HG03457 (cell line): ENCODE measurements around the gene SCD.
"Not testable (repeated sequence)": the region's sequence is repeated elsewhere in the genome, so short reads cannot be mapped to it uniquely, and the experiment has no call there.

Source experiments
- ATAC-seq: cut with Tn5 transposase; IDR thresholded peaks from one replicate; pipeline ENCODE4 v1.9.1; 2021; ENCODE audit warnings: moderate number of reproducible peaks; ENCODE audit not compliant: unreplicated experiment

The SCD gene

DNA sequence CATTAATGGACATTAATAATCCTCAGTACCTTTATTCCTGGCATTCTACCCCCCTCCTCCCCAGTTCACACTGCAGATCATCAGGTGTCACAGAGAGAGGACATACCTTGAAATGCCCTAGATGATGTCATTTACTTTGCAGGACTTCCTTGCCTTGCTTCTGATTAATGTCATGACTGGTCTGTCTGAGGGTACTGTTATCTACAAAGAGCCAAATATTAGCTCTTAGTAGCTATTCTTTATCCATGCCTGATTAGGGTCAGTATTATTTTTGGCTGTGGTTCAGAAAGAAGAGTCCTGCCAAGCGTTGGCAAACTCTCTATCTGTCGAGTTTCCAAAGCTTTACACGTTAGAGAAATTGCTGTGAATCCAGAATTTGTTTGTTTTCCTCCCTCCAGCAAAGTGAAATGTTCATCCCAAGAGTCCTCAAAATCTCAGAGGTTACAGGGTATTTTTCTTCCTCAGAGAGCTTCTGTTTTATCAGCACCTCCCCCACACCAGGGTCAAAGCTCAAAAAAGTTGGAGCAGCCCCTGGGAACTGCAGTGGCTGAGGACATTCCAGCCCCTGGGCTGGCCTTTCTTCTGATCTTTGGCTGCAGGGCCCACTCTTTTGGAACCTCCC, 12.6 kb downstream of the SCD start:
- no peak for ATAC-seq

GRCh38 chr10:100360234-100360633, 13.2 kb downstream of the SCD start:
- no peak for ATAC-seq

DNA sequence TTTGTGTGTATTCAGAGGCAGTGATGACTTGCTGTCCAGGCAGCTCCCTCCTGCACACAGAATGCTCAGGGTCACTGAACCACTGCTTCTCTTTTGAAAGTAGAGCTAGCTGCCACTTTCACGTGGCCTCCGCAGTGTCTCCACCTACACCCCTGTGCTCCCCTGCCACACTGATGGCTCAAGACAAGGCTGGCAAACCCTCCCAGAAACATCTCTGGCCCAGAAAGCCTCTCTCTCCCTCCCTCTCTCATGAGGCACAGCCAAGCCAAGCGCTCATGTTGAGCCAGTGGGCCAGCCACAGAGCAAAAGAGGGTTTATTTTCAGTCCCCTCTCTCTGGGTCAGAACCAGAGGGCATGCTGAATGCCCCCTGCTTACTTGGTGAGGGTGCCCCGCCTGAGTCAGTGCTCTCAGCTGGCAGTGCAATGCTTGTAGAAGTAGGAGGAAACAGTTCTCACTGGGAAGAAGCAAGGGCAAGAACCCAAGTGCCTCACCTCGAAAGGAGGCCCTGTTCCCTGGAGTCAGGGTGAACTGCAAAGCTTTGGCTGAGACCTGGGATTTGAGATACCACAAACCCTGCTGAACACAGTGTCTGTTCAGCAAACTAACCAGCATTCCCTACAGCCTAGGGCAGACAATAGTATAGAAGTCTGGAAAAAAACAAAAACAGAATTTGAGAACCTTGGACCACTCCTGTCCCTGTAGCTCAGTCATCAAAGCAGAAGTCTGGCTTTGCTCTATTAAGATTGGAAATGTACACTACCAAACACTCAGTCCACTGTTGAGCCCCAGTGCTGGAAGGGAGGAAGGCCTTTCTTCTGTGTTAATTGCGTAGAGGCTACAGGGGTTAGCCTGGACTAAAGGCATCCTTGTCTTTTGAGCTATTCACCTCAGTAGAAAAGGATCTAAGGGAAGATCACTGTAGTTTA, 15.8 kb downstream of the SCD start:
- ATAC-seq: no peak

- no peak for ATAC-seq
Measured at GRCh38 chr10:100364175-100364574, 17.1 kb downstream of the SCD start.

DNA sequence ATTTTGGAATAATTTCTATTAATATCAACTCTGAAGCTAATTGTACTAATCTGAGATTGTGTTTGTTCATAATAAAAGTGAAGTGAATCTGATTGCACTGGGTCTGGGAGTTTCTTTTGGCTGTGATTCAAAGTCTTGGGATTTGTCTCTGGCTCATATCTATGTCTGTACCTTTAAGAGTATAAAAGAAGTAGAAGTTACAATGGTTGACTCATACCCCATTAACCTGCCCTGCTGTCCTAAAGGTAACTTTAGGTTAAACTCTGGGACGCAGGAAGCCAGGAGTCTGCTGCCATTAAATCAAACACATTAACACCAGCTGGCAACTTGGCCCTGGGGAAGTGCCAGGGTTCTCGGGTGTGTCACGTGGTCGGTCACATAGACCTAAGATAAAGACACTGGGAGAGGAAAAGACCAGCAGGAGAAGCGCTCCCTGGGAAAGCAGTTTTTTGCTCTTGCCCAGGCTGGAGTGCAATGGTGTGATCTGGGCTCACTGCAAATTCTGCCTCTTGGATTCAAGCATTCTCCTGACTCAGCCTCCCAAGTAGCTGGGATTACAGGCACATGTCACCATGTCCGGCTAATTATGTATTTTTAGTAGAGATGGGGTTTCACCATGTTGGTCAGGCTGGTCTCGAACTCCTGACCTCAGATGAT, 17.8 kb downstream of the SCD start:
- ATAC-seq: no peak

GRCh38 chr10:100368721-100369120, 21.7 kb downstream of the SCD start:
- no peak for ATAC-seq

GRCh38 chr10:100370714-100371481, 23.9 kb downstream of the SCD start:
- ATAC-seq: no peak

DNA sequence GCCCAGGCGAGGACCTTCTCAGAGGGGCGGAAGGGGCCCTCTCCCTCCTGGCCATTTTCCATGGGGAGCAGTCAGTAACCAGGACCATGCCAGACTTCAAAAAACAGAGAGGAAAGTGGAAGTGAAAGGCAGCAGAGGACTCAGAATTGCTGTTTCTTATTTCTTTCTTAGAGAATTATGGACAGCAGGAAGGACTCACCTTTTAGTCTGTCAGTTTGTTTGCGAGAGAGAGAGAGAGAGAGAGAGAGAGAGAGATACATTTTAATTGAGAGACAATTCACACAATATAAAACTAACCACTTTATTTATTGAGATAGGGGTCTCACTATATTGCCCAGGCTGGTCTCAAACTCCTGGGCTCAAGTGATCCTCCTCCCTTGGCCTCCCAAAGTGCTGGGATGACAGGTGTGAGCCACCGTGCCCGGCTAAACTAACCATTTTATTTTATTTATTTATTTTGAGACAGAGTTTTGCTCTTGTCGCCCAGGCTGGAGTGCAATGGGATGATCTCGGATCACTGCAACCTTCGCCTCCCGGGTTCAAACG, 24.5 kb downstream of the SCD start:
- no peak for ATAC-seq

- no peak for ATAC-seq
Measured at GRCh38 chr10:100372415-100373297, 25.6 kb downstream of the SCD start.

DNA sequence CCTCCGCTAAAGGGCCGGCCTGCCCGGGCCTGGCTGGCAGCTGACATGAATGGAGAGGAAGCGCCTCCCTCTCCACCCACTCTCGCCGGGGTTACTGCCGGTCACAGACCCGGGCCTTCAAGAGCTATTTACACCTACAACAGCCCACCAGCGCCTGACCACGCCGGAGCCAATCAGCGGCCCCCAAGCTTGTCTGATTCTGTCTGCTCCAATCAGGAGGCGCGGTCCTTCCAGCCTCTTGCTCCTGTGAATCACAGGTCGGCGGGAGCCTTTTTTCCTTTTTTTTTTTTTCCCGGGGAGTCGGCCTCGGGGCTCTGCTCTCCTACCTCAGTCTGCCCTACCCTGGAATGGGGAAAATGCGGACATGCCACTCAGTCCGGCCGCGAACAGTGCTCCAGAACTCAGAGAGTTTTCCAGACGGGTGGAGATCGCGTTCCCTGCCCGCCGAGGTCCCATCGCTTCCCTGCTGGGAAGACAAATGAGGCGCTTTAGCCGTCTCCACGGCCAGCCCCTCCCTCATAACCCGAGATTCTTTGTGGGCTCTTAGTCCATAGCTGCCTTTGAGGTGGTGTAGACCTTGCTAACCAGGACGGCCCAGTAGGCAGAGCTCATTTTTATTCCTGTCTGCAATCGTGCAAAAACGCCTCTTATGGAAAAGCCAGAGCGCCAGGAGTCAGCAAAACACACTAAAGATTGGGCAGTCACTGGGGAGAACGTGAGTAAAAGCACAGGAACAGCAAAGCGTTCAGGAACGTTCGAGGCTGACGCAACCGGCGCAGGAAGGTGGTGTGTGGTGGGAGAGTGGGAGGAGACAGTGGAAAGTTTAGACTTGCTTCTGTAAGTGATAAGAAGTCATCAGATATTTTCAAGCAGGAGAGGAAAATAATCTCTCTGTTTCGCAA, 26.5 kb downstream of the SCD start:
- ATAC-seq: peak; percentile 84

GRCh38 chr10:100374200-100374655, 27.2 kb downstream of the SCD start:
- no peak for ATAC-seq

DNA sequence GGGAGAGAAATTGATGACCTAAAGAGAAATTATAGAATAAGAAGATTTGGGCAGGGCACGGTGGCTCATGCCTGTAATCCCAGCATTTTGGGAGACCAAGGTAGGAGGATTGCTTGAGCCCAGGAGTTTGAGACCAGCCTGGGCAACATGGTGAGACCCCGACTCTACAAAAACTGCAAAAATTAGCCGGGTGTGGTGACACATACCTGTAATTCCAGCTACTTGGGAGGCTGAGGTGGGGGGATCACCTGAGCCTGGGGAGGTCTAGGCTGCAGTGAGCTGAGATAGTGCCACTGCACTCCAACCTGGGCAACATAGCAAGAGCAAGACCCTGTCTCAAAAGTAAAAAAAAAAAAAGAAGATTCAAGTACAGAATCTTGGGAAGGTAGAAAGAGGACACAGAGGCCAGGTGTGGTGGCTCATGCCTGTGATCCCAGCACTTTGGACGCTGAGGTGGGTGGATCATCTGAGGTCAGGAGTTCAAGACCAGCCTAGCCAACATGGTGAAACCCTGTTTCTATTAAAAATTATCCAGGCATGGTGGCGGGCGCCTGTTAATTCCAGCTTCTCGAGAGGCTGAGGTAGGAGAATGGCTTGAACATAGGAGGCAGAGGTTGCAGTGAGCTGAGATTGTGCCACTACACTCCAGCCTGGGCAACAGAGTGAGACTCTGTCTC, 27.8 kb downstream of the SCD start:
- not testable (repeated sequence) for ATAC-seq

DNA sequence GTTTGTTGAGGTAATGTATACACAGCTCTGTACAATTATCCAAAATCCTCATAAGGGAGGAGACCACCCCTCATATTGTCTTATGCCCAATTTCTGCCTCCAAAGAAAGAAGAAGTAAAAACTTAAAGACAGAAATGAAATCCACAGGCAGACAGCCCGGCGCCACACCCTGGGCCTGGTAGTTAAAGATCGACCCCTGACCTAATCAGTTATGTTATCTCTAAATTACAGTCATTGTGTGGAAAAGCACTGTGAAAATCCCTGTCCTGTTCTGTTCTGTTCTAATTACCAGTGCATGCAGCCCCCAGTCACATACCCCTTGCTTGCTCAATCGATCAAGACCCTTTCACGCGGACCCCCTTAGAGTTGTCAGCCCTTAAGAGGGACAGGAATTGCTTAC, 29.6 kb downstream of the SCD start:
- not testable (repeated sequence) for ATAC-seq

GRCh38 chr10:100377830-100378229, 30.8 kb downstream of the SCD start:
- ATAC-seq: no peak

DNA sequence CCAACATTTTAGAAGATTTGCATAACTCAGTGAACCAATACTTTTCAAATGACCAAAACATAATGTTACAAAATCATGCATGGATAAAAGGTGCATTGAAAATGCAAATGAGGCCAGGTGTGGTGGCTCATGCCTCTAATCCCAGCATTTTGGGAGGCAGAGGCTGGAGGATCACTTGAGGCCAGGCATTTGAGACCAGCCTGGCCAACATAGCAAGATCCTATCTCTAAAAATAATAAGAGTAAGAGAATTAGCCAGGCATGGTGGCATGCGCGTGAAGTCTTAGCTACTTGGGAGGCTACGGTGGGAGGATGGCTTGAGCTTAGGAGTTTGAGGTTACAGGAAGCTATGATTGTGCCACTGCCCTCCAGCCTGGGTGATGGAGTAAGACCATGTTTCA, 33.4 kb downstream of the SCD start:
- no peak for ATAC-seq

- no peak for ATAC-seq
Measured at GRCh38 chr10:100382553-100382952, 35.5 kb downstream of the SCD start.

DNA sequence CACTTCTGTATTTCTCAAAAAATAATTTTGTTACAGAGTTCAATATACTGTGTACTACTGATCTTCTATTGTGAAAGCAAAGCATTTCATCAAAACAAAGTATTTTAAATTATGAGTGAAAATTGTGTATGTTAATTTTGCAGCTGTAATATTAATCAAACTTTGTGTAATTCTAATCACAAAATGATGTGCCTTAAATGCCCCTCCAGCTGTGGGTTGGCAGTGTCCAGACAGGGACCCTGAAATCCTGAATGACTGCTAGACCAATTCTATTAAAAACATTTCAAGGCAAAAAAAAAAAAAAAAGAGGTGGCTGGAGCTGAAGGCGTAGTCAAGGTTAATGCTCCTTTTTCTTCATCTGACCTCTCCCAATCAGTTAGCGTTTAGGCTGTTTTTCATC, 36.2 kb downstream of the SCD start:
- no peak for ATAC-seq
